Fibroblast of peridontal ligament (primary cell): ENCODE results near the gene CERS5.

Experiments used
- DNase-seq: peaks from one replicate; pipeline ENCODE4 v3.0.0-alpha.2; 2010; ENCODE audit errors: extremely low read depth

CERS5 gene

GRCh38 chr12:50103767-50104321 is 63.3 kb downstream of the CERS5 start, which contains the start of gene GPD1:
Gene GPD1, plus strand, starts transcription at chr12:50104008. Its CDS starts 43 bp downstream, at chr12:50104051.
- DNase-seq = peak; percentile 22

- no peak for DNase-seq
Measured at GRCh38 chr12:50103351-50103750, 63.8 kb downstream of the CERS5 start.

- no peak for DNase-seq
Measured at GRCh38 chr12:50102646-50103309, 64.4 kb downstream of the CERS5 start.

- no peak for DNase-seq
Measured at GRCh38 chr12:50102131-50102531, 65.0 kb downstream of the CERS5 start.

GRCh38 chr12:50101663-50102062 is 65.5 kb downstream of the CERS5 start:
- DNase-seq = peak; percentile 69

- no peak for DNase-seq
Measured at GRCh38 chr12:50100561-50100960, 66.6 kb downstream of the CERS5 start.

- peak; percentile 50 for DNase-seq
Measured at GRCh38 chr12:50099302-50100008, 67.7 kb downstream of the CERS5 start.

- no peak for DNase-seq
Measured at GRCh38 chr12:50097952-50098351, 69.2 kb downstream of the CERS5 start.

- no peak for DNase-seq
Measured at GRCh38 chr12:50090391-50090790, 76.8 kb downstream of the CERS5 start.

- DNase-seq = no peak
Measured at GRCh38 chr12:50089730-50090129, 77.4 kb downstream of the CERS5 start.

GRCh38 chr12:50088577-50089335 is 78.4 kb downstream of the CERS5 start:
- peak; percentile 52 for DNase-seq

- DNase-seq = peak; percentile 81
Measured at GRCh38 chr12:50087995-50088394, 79.2 kb downstream of the CERS5 start.

- no peak for DNase-seq
Measured at GRCh38 chr12:50087151-50087550, 80.0 kb downstream of the CERS5 start.

- no peak for DNase-seq
Measured at GRCh38 chr12:50086148-50086547, 81.0 kb downstream of the CERS5 start.

GRCh38 chr12:50085615-50086072 is 81.5 kb downstream of the CERS5 start:
- DNase-seq = no peak

- DNase-seq = peak; percentile 90
Measured at GRCh38 chr12:50084775-50085614, 82.2 kb downstream of the CERS5 start, which contains the start of gene SMARCD1. Gene SMARCD1, plus strand, starts transcription at chr12:50085342. Its CDS starts 28 bp downstream, at chr12:50085370.

- peak; percentile 7 for DNase-seq
Measured at GRCh38 chr12:50084409-50084774, 82.8 kb downstream of the CERS5 start.

- no peak for DNase-seq
Measured at GRCh38 chr12:50083301-50083700, 83.9 kb downstream of the CERS5 start.

- no peak for DNase-seq
Measured at GRCh38 chr12:50082644-50083043, 84.5 kb downstream of the CERS5 start.

GRCh38 chr12:50081096-50081808 is 85.9 kb downstream of the CERS5 start:
- no peak for DNase-seq

GRCh38 chr12:50079771-50080170 is 87.4 kb downstream of the CERS5 start:
- DNase-seq = no peak
